GM18873 (cell line): ENCODE measurements around the gene WBP1L.
"Not testable (repeated sequence)": the region's sequence is repeated elsewhere in the genome, so short reads cannot be mapped to it uniquely, and the experiment has no call there.

Experiments used
- ATAC-seq: cut with Tn5 transposase; IDR thresholded peaks from one replicate; pipeline ENCODE4 v1.9.1; 2021; ENCODE audit warnings: mild to moderate bottlenecking, moderate library complexity, moderate number of reproducible peaks; ENCODE audit not compliant: unreplicated experiment, low FRiP score

WBP1L gene

GRCh38 chr10:102743588-102744373 lies at the start of gene WBP1L:
Gene WBP1L (plus strand): TSS chr10:102743948. CDS start chr10:102744054, 106 bp downstream.
- ATAC-seq: peak; percentile 95

- ATAC-seq: not testable (repeated sequence)
Observed at GRCh38 chr10:102695401-102695800, 48.3 kb upstream of the WBP1L start.

- no peak for ATAC-seq
Observed at GRCh38 chr10:102696736-102697135, 47.0 kb upstream of the WBP1L start.

- no peak for ATAC-seq
Observed at GRCh38 chr10:102698894-102699293, 44.9 kb upstream of the WBP1L start.

GRCh38 chr10:102701272-102701671 lies 42.5 kb upstream of the WBP1L start:
- ATAC-seq: no peak

GRCh38 chr10:102701796-102702195 lies 42.0 kb upstream of the WBP1L start:
- ATAC-seq: no peak

GRCh38 chr10:102702742-102703141 lies 41.0 kb upstream of the WBP1L start:
- no peak for ATAC-seq

- no peak for ATAC-seq
Observed at GRCh38 chr10:102704915-102705314, 38.8 kb upstream of the WBP1L start.

GRCh38 chr10:102705531-102705930 lies 38.2 kb upstream of the WBP1L start:
- ATAC-seq: no peak

GRCh38 chr10:102710609-102711008 lies 33.1 kb upstream of the WBP1L start:
- ATAC-seq: no peak

GRCh38 chr10:102712089-102712488 lies 31.7 kb upstream of the WBP1L start:
- no peak for ATAC-seq

GRCh38 chr10:102712843-102713538 lies 30.8 kb upstream of the WBP1L start:
- ATAC-seq: no peak

GRCh38 chr10:102713539-102713813 lies 30.3 kb upstream of the WBP1L start:
- ATAC-seq: no peak

GRCh38 chr10:102713814-102714620 lies 29.7 kb upstream of the WBP1L start, which contains the start of gene ARL3:
Gene ARL3 (minus strand): TSS chr10:102714397. CDS start chr10:102714275, 122 bp downstream.
- ATAC-seq: peak; percentile 65

GRCh38 chr10:102714621-102715455 lies 28.9 kb upstream of the WBP1L start, which contains the start of gene SFXN2:
Gene SFXN2 (plus strand): TSS chr10:102714636. CDS start chr10:102726637, 12,001 bp downstream.
- no peak for ATAC-seq

GRCh38 chr10:102715880-102716279 lies 27.9 kb upstream of the WBP1L start:
- ATAC-seq: no peak

GRCh38 chr10:102716900-102717565 lies 26.7 kb upstream of the WBP1L start:
- not testable (repeated sequence) for ATAC-seq

- no peak for ATAC-seq
Observed at GRCh38 chr10:102718220-102718619, 25.5 kb upstream of the WBP1L start.

- ATAC-seq: no peak
Observed at GRCh38 chr10:102720337-102720736, 23.4 kb upstream of the WBP1L start.
